ENCODE results near the gene PRR12.

DNA sequence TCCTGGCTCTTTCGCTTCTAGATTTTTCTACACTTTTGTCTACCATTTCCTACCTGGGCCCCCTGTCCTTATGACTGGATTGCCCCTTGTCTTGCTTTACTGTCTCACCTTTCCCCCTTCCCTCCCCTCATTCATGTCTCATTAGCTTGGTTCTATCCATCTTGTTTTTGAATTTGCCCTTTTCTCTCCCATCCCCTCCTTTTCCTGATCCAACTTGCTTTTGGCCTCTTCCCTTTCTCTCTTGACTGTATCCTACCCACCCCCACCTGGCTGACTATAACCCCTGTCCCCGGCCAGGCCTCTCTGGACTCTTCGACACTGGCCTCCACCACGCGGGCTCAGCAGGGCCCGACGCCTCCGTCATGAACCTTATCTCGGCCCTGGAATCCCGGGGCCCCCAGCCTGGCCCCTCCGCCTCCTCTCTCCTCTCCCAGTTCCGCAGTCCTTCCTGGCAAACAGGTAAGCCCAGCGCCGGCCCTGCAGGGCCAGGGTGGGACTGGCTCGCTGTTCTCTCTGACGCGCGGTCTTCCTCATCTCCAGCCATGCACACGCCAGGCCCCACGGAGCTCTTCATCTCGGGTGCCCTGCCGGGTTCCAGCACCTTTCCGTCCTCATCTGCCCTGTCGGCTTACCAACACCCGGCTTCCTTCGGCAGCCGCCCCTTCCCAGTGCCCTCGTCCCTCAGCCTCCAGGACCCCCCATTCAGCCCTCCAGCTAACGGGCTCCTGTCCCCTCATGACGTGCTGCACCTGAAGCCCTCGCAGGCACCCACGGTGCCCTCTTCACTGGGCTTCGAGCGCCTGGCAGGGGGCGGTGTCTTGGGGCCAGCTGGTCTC lies 3.4 kb downstream of the PRR12 start:
- TF ChIP-seq, protein P1, sequence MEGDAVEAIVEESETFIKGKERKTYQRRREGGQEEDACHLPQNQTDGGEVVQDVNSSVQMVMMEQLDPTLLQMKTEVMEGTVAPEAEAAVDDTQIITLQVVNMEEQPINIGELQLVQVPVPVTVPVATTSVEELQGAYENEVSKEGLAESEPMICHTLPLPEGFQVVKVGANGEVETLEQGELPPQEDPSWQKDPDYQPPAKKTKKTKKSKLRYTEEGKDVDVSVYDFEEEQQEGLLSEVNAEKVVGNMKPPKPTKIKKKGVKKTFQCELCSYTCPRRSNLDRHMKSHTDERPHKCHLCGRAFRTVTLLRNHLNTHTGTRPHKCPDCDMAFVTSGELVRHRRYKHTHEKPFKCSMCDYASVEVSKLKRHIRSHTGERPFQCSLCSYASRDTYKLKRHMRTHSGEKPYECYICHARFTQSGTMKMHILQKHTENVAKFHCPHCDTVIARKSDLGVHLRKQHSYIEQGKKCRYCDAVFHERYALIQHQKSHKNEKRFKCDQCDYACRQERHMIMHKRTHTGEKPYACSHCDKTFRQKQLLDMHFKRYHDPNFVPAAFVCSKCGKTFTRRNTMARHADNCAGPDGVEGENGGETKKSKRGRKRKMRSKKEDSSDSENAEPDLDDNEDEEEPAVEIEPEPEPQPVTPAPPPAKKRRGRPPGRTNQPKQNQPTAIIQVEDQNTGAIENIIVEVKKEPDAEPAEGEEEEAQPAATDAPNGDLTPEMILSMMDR (IDR thresholded peaks at IDR 0.05; ENCODE audit: low read length): no peak
- TF ChIP-seq EZH2 (IDR thresholded peaks at IDR 0.05; ENCODE audit: borderline replicate concordance, low read length): no peak
